H9 (cell line): ENCODE results near the gene ENG. TPM values are rescaled to one million over a fixed set of nuclear protein-coding genes. Genes with fewer than 3 reads are reported as not detected.

ENCODE experiments used
- DNase-seq: peaks from one replicate; pipeline ENCODE4 v3.0.0-alpha.2; 2017
- H2AFZ ChIP-seq: one replicate; pipeline ENCODE4 v1.6.1; 2013; ENCODE audit warnings: mild to moderate bottlenecking, low read length, control low read depth, moderate library complexity
- H2AK5ac ChIP-seq: 2 replicates; pipeline ENCODE4 v1.6.1; 2013; ENCODE audit warnings: low read length, control low read depth, mixed read lengths; ENCODE audit not compliant: insufficient read length
- H2BK120ac ChIP-seq: one replicate; pipeline ENCODE4 v1.6.1; 2013; ENCODE audit warnings: low read depth, mild to moderate bottlenecking, low read length, control low read depth, inconsistent platforms; ENCODE audit not compliant: poor library complexity, severe bottlenecking
- H2BK12ac ChIP-seq: 2 replicates; pipeline ENCODE4 v1.6.1; 2013; ENCODE audit warnings: low read length, control low read depth, mixed read lengths, low read depth; ENCODE audit not compliant: insufficient read length
- H2BK15ac ChIP-seq: 2 replicates; pipeline ENCODE4 v1.6.1; 2013; ENCODE audit warnings: low read depth, low read length, control low read depth
- H2BK20ac ChIP-seq: one replicate; pipeline ENCODE4 v1.6.1; 2013; ENCODE audit warnings: low read depth, mild to moderate bottlenecking, low read length, control low read depth, inconsistent platforms; ENCODE audit not compliant: poor library complexity, severe bottlenecking
- H2BK5ac ChIP-seq: 2 replicates; pipeline ENCODE4 v1.6.1; 2013; ENCODE audit warnings: low read length, control low read depth, mixed read lengths; ENCODE audit not compliant: insufficient read length
- H3K14ac ChIP-seq: 2 replicates; pipeline ENCODE4 v1.6.1; 2013; ENCODE audit warnings: low read length, control low read depth; ENCODE audit not compliant: insufficient read depth
- H3K18ac ChIP-seq: 2 replicates; pipeline ENCODE4 v1.6.1; 2013; ENCODE audit warnings: low read depth, mild to moderate bottlenecking, mixed read lengths, low read length, control low read depth; ENCODE audit not compliant: insufficient read length
- H3K23ac ChIP-seq: 2 replicates; pipeline ENCODE4 v1.6.1; 2013; ENCODE audit warnings: low read length, control low read depth, mixed read lengths, low read depth; ENCODE audit not compliant: insufficient read length
- H3K23me2 ChIP-seq: 2 replicates; pipeline ENCODE4 v1.6.1; 2013; ENCODE audit warnings: low read depth, mild to moderate bottlenecking, mixed read lengths, low read length, control low read depth; ENCODE audit not compliant: insufficient read length, poor library complexity, severe bottlenecking
- H3K27ac ChIP-seq: 2 replicates; pipeline ENCODE4 v1.5.1; 2013; ENCODE audit warnings: low read length, control low read depth, mixed read lengths, low read depth; ENCODE audit not compliant: insufficient read length
- H3K27me3 ChIP-seq: 2 replicates; pipeline ENCODE4 v1.6.1; 2013; ENCODE audit warnings: low read length, control low read depth, inconsistent platforms; ENCODE audit not compliant: insufficient read depth
- H3K4ac ChIP-seq: 2 replicates; pipeline ENCODE4 v1.6.1; 2013; ENCODE audit warnings: low read depth, mild to moderate bottlenecking, control low read depth, inconsistent platforms, low read length, moderate library complexity
- H3K4me1 ChIP-seq: 2 replicates; pipeline ENCODE4 v1.6.1; 2013; ENCODE audit warnings: low read length, control low read depth, inconsistent platforms; ENCODE audit not compliant: insufficient read depth
- H3K4me2 ChIP-seq: 2 replicates; pipeline ENCODE4 v1.6.1; 2013; ENCODE audit warnings: low read length, control low read depth, mixed read lengths; ENCODE audit not compliant: insufficient read length, insufficient read depth
- H3K56ac ChIP-seq: 2 replicates; pipeline ENCODE4 v1.6.1; 2013; ENCODE audit warnings: low read depth, mild to moderate bottlenecking, mixed read lengths, low read length, control low read depth; ENCODE audit not compliant: insufficient read length
- H3K79me1 ChIP-seq: 2 replicates; pipeline ENCODE4 v1.6.1; 2013; ENCODE audit warnings: low read depth, mild to moderate bottlenecking, moderate library complexity, low read length, control low read depth, inconsistent platforms; ENCODE audit not compliant: insufficient read depth, poor library complexity, severe bottlenecking
- H3K79me2 ChIP-seq: 2 replicates; pipeline ENCODE4 v1.6.1; 2013; ENCODE audit warnings: low read length, control low read depth, inconsistent platforms; ENCODE audit not compliant: insufficient read depth
- H3K9ac ChIP-seq: 2 replicates; pipeline ENCODE4 v1.6.1; 2013; ENCODE audit warnings: low read length, control low read depth, mixed read lengths; ENCODE audit not compliant: insufficient read length; ENCODE audit errors: extremely low read depth
- H3K9me3 ChIP-seq: one replicate; pipeline ENCODE4 v1.6.1; 2013; ENCODE audit warnings: low read depth, low read length, inconsistent platforms; ENCODE audit not compliant: control insufficient read depth
- H3T11ph ChIP-seq: one replicate; pipeline ENCODE4 v1.6.1; 2013; ENCODE audit warnings: mild to moderate bottlenecking, low read length, control low read depth, inconsistent platforms
- H4K20me1 ChIP-seq: one replicate; pipeline ENCODE4 v1.6.1; 2013; ENCODE audit not compliant: control insufficient read depth, insufficient read length, insufficient read depth
- H4K5ac ChIP-seq: 2 replicates; pipeline ENCODE4 v1.6.1; 2013; ENCODE audit warnings: low read depth, mild to moderate bottlenecking, mixed read lengths, low read length, control low read depth; ENCODE audit not compliant: insufficient read length
- H4K8ac ChIP-seq: replicated peaks from 2 replicates; pipeline ENCODE4 v1.6.1; 2013; ENCODE audit warnings: low read length, control low read depth, mixed read lengths, low read depth; ENCODE audit not compliant: insufficient read length
- H4K91ac ChIP-seq: 2 replicates; pipeline ENCODE4 v1.6.1; 2013; ENCODE audit warnings: low read depth, mild to moderate bottlenecking, moderate library complexity, mixed read lengths, low read length, control low read depth; ENCODE audit not compliant: insufficient read length
- H3K27ac Mint-ChIP-seq, 3 experiments: 2 replicates in 2 of 3; 3 replicates in 1 of 3; pipeline ENCODE4 v1.8.0; 2020 to 2021; ENCODE audit warnings: mixed read lengths in 3 of 3, mild to moderate bottlenecking in 1 of 3, moderate library complexity in 1 of 3
- H3K27me3 Mint-ChIP-seq: 2 replicates; pipeline ENCODE4 v1.8.0; 2021; ENCODE audit warnings: low read depth, mild to moderate bottlenecking, moderate library complexity, mixed read lengths
- H3K36me3 Mint-ChIP-seq, 3 experiments: 2 replicates in 2 of 3; 3 replicates in 1 of 3; pipeline ENCODE4 v1.8.0; 2020 to 2021; ENCODE audit warnings: low read depth in 3 of 3, mixed read lengths in 3 of 3; ENCODE audit not compliant: insufficient read depth in 1 of 3
- H3K4me1 Mint-ChIP-seq, 2 experiments: 2 replicates each; pipeline ENCODE4 v1.8.0; 2020; ENCODE audit warnings: mixed read lengths in 2 of 2
- H3K4me3 Mint-ChIP-seq, 2 experiments: 2 replicates in 1 of 2; 3 replicates in 1 of 2; pipeline ENCODE4 v1.8.0; 2020 to 2021; ENCODE audit warnings: mild to moderate bottlenecking in 2 of 2, mixed read lengths in 2 of 2, moderate library complexity in 1 of 2
- H3K9me3 Mint-ChIP-seq, 2 experiments: 2 replicates in 1 of 2; 3 replicates in 1 of 2; pipeline ENCODE4 v1.8.0; 2020; ENCODE audit warnings: mild to moderate bottlenecking in 2 of 2, mixed read lengths in 2 of 2, moderate library complexity in 1 of 2
- WGBS: extraction: QIAGEN DNeasy Blood & Tissue Kit; methylation state at CpG from one replicate; pipeline ENCODE4 v1.1.7; 2013; ENCODE audit warnings: missing lambda C conversion rate, low lambda C conversion rate, mixed read lengths; ENCODE audit not compliant: insufficient read length; ENCODE audit errors: extremely low coverage; 5-methylcytosine and 5-hydroxymethylcytosine counted together
- total RNA-seq: library from RNA; stranded (reverse); gene quantifications from 2 replicates; pipeline ENCODE4 v1.2.1, GENCODE V29; 2021
- TF ChIP-seq, protein P1 (sequence below): fragments of 200-600 bp; sonication (generic); conservative IDR thresholded peaks from 3 replicates; pipeline ENCODE4 v1.8.0; 2021; ENCODE audit warnings: antibody characterized with exemption, mild to moderate bottlenecking

ENG gene
- total RNA-seq, 1 experiment from 2014 or later = 2.1 TPM

DNA sequence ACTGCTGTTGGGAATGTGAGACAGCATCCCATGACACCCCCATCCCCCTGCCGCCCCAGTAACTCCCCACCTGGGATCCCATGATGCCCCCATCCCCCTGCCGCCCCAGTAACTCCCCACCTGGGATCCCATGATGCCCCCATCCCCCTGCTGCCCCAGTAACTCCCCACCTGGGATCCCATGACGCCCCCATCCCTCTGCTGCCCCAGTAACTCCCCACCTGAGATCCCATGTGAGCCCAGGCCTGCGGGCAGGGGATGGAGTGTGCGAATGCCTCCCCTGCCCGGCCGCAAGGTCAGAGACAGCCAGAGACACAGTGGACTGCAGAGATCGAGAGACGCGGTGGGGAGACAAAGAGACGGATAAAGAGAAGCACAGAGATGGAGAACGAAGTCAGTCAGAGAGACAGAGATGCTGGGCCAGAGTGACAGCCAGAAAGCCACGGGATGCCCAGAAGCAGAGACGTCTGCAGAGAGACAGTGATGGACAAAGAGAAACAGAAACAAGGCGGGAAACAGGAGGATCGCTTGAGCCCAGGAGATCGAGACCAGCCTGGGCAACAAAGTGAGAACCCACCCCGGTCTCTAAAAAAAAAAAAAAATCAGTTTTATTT, 77.0 kb downstream of the ENG start:
- no peaks in the 10 kb centered on the region; the same call in 1 of the 2 replicates for H3K4me1 ChIP-seq
- H4K20me1 ChIP-seq = no peaks in the 10 kb centered on the region
- Mint-ChIP-seq H3K27ac (peak overlapping the region in 1 of 3 experiments; percentile 22; a peak in 1 of 7 replicates), H3K9me3 (no peaks in the 10 kb centered on the region), H3K4me1 (peaks cover 7 to 26% of the 10 kb centered on the region in 2 experiments), H3K4me3 (peak overlapping the region in 1 of 2 experiments; percentile 2; a peak in 1 of 5 replicates), H3K27me3 (no peaks in the 10 kb centered on the region), H3K36me3 (no peaks in the 10 kb centered on the region)
- no peak overlapping the region for H2BK5ac ChIP-seq
- no peak overlapping the region for H3K4ac ChIP-seq
- peaks cover 2% of the 10 kb centered on the region for H3K23me2 ChIP-seq
- WGBS = no CpG with 5 or more reads among the region's 18 CpGs
- H3K4me2 ChIP-seq = no peak overlapping the region
- no peak overlapping the region for H4K91ac ChIP-seq
- no peak overlapping the region for H2AK5ac ChIP-seq
- H2BK15ac ChIP-seq = no peak overlapping the region
- no peaks in the 10 kb centered on the region; the same call in 1 of the 2 replicates for H3K27me3 ChIP-seq
- H3T11ph ChIP-seq = no peak overlapping the region
- H3K9me3 ChIP-seq = no peaks in the 10 kb centered on the region
- TF ChIP-seq, protein P1, sequence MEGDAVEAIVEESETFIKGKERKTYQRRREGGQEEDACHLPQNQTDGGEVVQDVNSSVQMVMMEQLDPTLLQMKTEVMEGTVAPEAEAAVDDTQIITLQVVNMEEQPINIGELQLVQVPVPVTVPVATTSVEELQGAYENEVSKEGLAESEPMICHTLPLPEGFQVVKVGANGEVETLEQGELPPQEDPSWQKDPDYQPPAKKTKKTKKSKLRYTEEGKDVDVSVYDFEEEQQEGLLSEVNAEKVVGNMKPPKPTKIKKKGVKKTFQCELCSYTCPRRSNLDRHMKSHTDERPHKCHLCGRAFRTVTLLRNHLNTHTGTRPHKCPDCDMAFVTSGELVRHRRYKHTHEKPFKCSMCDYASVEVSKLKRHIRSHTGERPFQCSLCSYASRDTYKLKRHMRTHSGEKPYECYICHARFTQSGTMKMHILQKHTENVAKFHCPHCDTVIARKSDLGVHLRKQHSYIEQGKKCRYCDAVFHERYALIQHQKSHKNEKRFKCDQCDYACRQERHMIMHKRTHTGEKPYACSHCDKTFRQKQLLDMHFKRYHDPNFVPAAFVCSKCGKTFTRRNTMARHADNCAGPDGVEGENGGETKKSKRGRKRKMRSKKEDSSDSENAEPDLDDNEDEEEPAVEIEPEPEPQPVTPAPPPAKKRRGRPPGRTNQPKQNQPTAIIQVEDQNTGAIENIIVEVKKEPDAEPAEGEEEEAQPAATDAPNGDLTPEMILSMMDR = no peak
- DNase-seq = no peak
- no peaks in the 10 kb centered on the region for H3K79me2 ChIP-seq
- no peak overlapping the region for H2AFZ ChIP-seq
- no peaks in the 10 kb centered on the region for H3K79me1 ChIP-seq
- H2BK12ac ChIP-seq = no peak overlapping the region
- no peak overlapping the region for H3K18ac ChIP-seq
- no peak overlapping the region for H3K27ac ChIP-seq
- no peak overlapping the region for H3K56ac ChIP-seq
- no peak overlapping the region for H3K14ac ChIP-seq
- no peak overlapping the region for H2BK120ac ChIP-seq
- no peak overlapping the region for H3K9ac ChIP-seq
- no peak overlapping the region for H4K8ac ChIP-seq
- no peak overlapping the region for H4K5ac ChIP-seq
- H2BK20ac ChIP-seq = no peak overlapping the region
- no peak overlapping the region for H3K23ac ChIP-seq
